SJSA1 (cell line): Measurements from ENCODE around the gene NYNRIN. TPM values are rescaled to one million over a fixed set of nuclear protein-coding genes. Genes with fewer than 3 reads are reported as not detected.

Experiments used
- DNase-seq, 2 experiments: peaks; one replicate each; pipeline ENCODE4 v3.0.0-alpha.2; 2015 to 2020; ENCODE audit warnings: low spot score in 2 of 2, low read depth in 1 of 2
- H3K27ac ChIP-seq: fragments of 250-450 bp; sonication (Bioruptor Pico); 2 replicates; pipeline ENCODE4 v1.5.1; 2020; ENCODE audit warnings: mild to moderate bottlenecking, moderate library complexity
- H3K27me3 ChIP-seq: fragments of 250-450 bp; sonication (Bioruptor Pico); replicated peaks from 2 replicates; pipeline ENCODE4 v1.5.1; 2020; ENCODE audit warnings: mild to moderate bottlenecking, moderate library complexity
- H3K36me3 ChIP-seq: fragments of 250-450 bp; sonication (Bioruptor Pico); 2 replicates; pipeline ENCODE4 v1.5.1; 2020; ENCODE audit warnings: mild to moderate bottlenecking
- H3K4me1 ChIP-seq: fragments of 250-450 bp; sonication (Bioruptor Pico); replicated peaks from 2 replicates; pipeline ENCODE4 v1.6.1; 2021; ENCODE audit warnings: mild to moderate bottlenecking
- H3K4me3 ChIP-seq: fragments of 250-450 bp; sonication (Bioruptor Pico); 2 replicates; pipeline ENCODE4 v1.5.1; 2020; ENCODE audit warnings: mild to moderate bottlenecking
- H3K9me3 ChIP-seq: fragments of 250-450 bp; sonication (Bioruptor Pico); replicated peaks from 2 replicates; pipeline ENCODE4 v1.5.1; 2020; ENCODE audit warnings: mild to moderate bottlenecking
- total RNA-seq: library from RNA; depleted of rRNA; stranded (reverse); fragments of >200 nt; shearing (Covaris generic); gene quantifications from 2 replicates; pipeline ENCODE4 v1.2.3, GENCODE V29; 2014

The NYNRIN gene
- total RNA-seq, 1 experiment from 2014 or later = 0.87 TPM

DNA sequence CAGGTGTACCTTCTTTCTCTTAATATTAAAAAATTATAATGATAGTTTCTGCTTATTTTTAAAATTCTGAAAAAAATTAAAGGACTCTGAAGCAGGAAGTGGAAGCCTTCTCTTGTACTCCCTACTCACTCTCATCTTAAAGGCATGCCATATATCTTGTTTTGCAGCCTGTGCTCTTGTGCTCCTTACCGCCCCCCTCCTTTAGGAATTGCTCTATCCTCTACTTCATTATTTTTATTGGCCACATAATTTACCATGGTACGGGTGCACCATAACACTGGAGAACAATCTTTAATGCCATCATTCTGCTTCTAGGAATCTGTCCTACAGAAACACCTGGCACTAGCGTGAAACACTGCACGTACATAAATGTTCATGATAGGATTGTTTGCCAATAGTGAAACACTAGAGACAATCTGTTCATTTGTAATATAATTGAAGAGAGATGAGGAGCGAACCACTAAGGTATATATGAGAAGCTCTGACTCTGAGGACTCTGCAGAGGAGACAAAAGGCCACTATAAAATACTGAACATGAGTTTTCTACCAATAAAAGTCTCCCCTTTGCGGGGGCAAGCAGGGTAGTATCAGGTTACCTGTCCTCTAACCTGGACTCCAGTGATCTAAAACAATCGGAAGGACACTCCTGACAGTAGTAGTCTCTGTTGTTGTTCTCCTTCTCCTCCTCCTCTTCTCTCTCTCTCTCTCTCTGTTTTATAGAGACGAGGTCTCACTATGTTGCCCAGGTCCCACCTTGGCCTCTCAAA lies 6.3 kb upstream of the NYNRIN start:
- Histone ChIP-seq H3K4me1 (peaks cover 18% of the 10 kb centered on the region), H3K27me3 (no peaks in the 10 kb centered on the region), H3K9me3 (no peaks in the 10 kb centered on the region), H3K4me3 (no peak overlapping the region), H3K27ac (no peak overlapping the region), H3K36me3 (no peaks in the 10 kb centered on the region)
- DNase-seq = no peak

- no peak overlapping the region for H3K4me3 ChIP-seq
- no peak overlapping the region for H3K27ac ChIP-seq
- no peaks in the 10 kb centered on the region for H3K9me3 ChIP-seq
- DNase-seq = no peak
- H3K27me3 ChIP-seq = no peaks in the 10 kb centered on the region
- no peaks in the 10 kb centered on the region for H3K36me3 ChIP-seq
- H3K4me1 ChIP-seq = peaks cover 10% of the 10 kb centered on the region
These were observed 4.5 kb upstream of the NYNRIN start for GRCh38 chr14:24394275-24394674.

GRCh38 chr14:24395609-24396582 lies 2.9 kb upstream of the NYNRIN start:
- H3K27ac ChIP-seq = no peak overlapping the region

DNA sequence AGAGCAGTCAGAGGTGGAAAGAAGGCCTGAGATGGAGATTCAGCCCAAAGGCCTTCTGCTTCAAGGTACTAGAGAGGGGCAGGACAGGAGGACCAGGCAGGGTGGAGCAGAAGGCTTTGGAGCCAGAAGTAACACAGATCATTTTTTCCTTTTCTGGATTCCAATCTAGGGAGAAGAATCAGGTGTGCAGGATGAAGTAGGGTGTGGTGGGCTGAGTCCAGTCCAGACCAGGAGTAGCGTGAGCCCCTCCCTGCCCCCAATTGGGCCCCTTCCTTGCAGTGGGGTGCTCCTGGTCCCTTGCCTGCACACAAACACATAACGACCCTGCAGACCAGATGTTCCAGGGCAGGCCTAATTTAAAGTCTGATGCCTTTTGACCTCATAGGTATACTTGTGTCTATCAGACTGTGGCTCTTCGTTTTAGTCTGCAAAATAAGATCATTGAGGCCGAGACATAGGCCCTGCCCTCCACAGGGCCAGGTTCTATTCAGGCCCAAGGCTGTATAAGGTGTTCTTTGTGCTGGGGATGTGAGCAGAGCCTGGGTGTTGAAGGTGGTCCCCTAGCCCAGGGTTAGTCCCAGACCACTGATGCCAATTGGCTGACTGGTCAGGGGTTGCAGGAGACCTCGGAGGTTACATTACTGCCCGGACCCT lies 1.0 kb upstream of the NYNRIN start:
- Histone ChIP-seq H3K36me3 (no peaks in the 10 kb centered on the region), H3K4me3 (no peak overlapping the region), H3K9me3 (no peaks in the 10 kb centered on the region), H3K27ac (no peak overlapping the region), H3K4me1 (peaks cover 5% of the 10 kb centered on the region), H3K27me3 (no peaks in the 10 kb centered on the region)
- DNase-seq = no peak

More at GRCh38 chr14:24395609-24396582, 2.9 kb upstream of the NYNRIN start:
- H3K36me3 ChIP-seq = no peaks in the 10 kb centered on the region
- peaks cover 11% of the 10 kb centered on the region for H3K4me1 ChIP-seq
- DNase-seq = no peak
- H3K27me3 ChIP-seq = no peaks in the 10 kb centered on the region
- no peak overlapping the region for H3K4me3 ChIP-seq
- H3K9me3 ChIP-seq = no peaks in the 10 kb centered on the region

GRCh38 chr14:24398293-24398652 lies 530 bp upstream of the NYNRIN start:
- Histone ChIP-seq H3K27ac (no peak overlapping the region), H3K4me3 (no peak overlapping the region), H3K4me1 (peaks cover 8% of the 10 kb centered on the region), H3K36me3 (no peaks in the 10 kb centered on the region), H3K9me3 (no peaks in the 10 kb centered on the region), H3K27me3 (no peaks in the 10 kb centered on the region)
- no peak for DNase-seq

DNA sequence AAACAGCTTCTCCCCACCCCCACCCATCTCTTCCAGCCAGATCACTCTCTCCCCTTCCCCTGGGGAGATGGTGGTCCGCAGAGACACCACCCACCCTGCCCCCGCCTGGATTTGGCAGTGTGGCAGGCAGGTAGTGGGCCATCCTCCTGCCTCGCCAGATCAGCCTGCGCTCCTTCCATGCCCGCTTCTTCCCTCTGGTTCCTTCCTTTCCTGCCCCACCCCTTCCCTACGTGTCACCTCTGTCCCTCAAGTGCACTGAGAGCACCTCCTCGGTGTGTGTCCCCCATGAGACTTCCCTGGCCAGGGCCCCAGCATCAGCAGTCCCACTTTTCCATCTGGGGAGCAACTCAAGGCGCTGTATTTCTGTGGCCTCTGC lies 632 bp downstream of the NYNRIN start:
- Histone ChIP-seq H3K36me3 (no peaks in the 10 kb centered on the region), H3K4me1 (peaks cover 12% of the 10 kb centered on the region), H3K9me3 (no peaks in the 10 kb centered on the region), H3K27me3 (no peaks in the 10 kb centered on the region), H3K4me3 (peak overlapping the region; percentile 37), H3K27ac (no peak overlapping the region)
- no peak for DNase-seq

GRCh38 chr14:24399999-24400718 lies 1.4 kb downstream of the NYNRIN start:
- H3K4me1 ChIP-seq = peaks cover 12% of the 10 kb centered on the region
- H3K36me3 ChIP-seq = no peaks in the 10 kb centered on the region
- no peak for DNase-seq
- no peaks in the 10 kb centered on the region for H3K9me3 ChIP-seq
- H3K4me3 ChIP-seq = no peak overlapping the region
- no peak overlapping the region for H3K27ac ChIP-seq
- H3K27me3 ChIP-seq = no peaks in the 10 kb centered on the region

GRCh38 chr14:24401810-24402702 lies 3.3 kb downstream of the NYNRIN start:
- no peak for DNase-seq

GRCh38 chr14:24403294-24403998 lies 4.6 kb downstream of the NYNRIN start:
- H3K4me3 ChIP-seq = no peak overlapping the region
- no peaks in the 10 kb centered on the region for H3K9me3 ChIP-seq
- peak in 1 of 2 experiments; percentile 25 for DNase-seq
- H3K27ac ChIP-seq = no peak overlapping the region
- H3K27me3 ChIP-seq = no peaks in the 10 kb centered on the region
- no peaks in the 10 kb centered on the region for H3K36me3 ChIP-seq
- H3K4me1 ChIP-seq = peaks cover 12% of the 10 kb centered on the region

More at GRCh38 chr14:24401810-24402702, 3.3 kb downstream of the NYNRIN start:
- peaks cover 12% of the 10 kb centered on the region for H3K4me1 ChIP-seq
- H3K27me3 ChIP-seq = no peaks in the 10 kb centered on the region
- H3K4me3 ChIP-seq = no peak overlapping the region
- no peaks in the 10 kb centered on the region for H3K36me3 ChIP-seq
- H3K27ac ChIP-seq = no peak overlapping the region
- H3K9me3 ChIP-seq = no peaks in the 10 kb centered on the region

- no peaks in the 10 kb centered on the region for H3K27me3 ChIP-seq
- DNase-seq = no peak
- no peaks in the 10 kb centered on the region for H3K9me3 ChIP-seq
- no peak overlapping the region for H3K4me3 ChIP-seq
- H3K4me1 ChIP-seq = peaks cover 7% of the 10 kb centered on the region
- H3K36me3 ChIP-seq = no peaks in the 10 kb centered on the region
- H3K27ac ChIP-seq = no peak overlapping the region
These were observed 6.0 kb downstream of the NYNRIN start for GRCh38 chr14:24404814-24405213.

DNA sequence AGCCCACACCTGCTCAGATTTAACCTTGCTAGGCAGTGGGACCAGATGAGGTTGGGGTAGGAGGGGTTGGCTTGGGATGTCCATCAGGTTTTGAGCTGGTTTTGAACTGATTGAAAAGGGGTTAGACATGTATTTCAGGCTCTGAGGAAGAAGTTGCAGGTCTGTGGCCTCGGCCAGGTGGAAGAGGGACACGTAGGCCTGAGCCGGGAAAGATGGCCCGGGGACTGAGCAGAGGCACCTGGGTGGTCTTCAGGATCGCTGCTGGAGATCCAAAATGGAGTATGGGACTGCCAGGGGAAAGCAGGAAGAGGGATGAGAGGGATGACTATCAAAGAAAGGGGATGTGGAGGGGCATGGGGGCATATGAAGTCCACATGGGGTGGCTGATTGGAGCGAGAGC lies 7.6 kb downstream of the NYNRIN start:
- Histone ChIP-seq H3K4me3 (no peak overlapping the region), H3K27ac (no peak overlapping the region), H3K4me1 (peaks cover 7% of the 10 kb centered on the region), H3K9me3 (no peaks in the 10 kb centered on the region), H3K36me3 (no peaks in the 10 kb centered on the region), H3K27me3 (no peaks in the 10 kb centered on the region)
- DNase-seq = no peak
